Adipocyte (in vitro differentiated cells): Measurements from ENCODE around the gene CSRNP3.
"Not testable (repeated sequence)": the region's sequence is repeated elsewhere in the genome, so short reads cannot be mapped to it uniquely, and the experiment has no call there.

Experiments
- DNase-seq: peaks from one replicate; pipeline ENCODE4 v3.0.0-alpha.2; 2015; ENCODE audit warnings: low read depth
- H3K27me3 ChIP-seq: replicated peaks from 2 replicates; pipeline ENCODE4 v1.7.0; 2013; ENCODE audit warnings: mild to moderate bottlenecking, low read length, moderate library complexity; ENCODE audit not compliant: control insufficient read depth, insufficient read depth
- H3K36me3 ChIP-seq: 2 replicates; pipeline ENCODE4 v1.7.0; 2013; ENCODE audit warnings: low read length, mild to moderate bottlenecking, moderate library complexity; ENCODE audit not compliant: control insufficient read depth, insufficient read depth, severe bottlenecking
- H3K4me1 ChIP-seq: 2 replicates; pipeline ENCODE4 v1.7.0; 2013; ENCODE audit warnings: mild to moderate bottlenecking, low read length, moderate library complexity; ENCODE audit not compliant: control insufficient read depth, insufficient read depth
- H3K4me3 ChIP-seq: 2 replicates; pipeline ENCODE4 v1.7.0; 2013; ENCODE audit warnings: mild to moderate bottlenecking, low read length, moderate library complexity
- H3K9ac ChIP-seq: 2 replicates; pipeline ENCODE4 v1.7.0; 2013; ENCODE audit warnings: mild to moderate bottlenecking, low read length, moderate library complexity
- H3K9me3 ChIP-seq: 2 replicates; pipeline ENCODE4 v1.7.0; 2013; ENCODE audit warnings: mild to moderate bottlenecking, low read length, moderate library complexity; ENCODE audit not compliant: control insufficient read depth

The CSRNP3 gene

DNA sequence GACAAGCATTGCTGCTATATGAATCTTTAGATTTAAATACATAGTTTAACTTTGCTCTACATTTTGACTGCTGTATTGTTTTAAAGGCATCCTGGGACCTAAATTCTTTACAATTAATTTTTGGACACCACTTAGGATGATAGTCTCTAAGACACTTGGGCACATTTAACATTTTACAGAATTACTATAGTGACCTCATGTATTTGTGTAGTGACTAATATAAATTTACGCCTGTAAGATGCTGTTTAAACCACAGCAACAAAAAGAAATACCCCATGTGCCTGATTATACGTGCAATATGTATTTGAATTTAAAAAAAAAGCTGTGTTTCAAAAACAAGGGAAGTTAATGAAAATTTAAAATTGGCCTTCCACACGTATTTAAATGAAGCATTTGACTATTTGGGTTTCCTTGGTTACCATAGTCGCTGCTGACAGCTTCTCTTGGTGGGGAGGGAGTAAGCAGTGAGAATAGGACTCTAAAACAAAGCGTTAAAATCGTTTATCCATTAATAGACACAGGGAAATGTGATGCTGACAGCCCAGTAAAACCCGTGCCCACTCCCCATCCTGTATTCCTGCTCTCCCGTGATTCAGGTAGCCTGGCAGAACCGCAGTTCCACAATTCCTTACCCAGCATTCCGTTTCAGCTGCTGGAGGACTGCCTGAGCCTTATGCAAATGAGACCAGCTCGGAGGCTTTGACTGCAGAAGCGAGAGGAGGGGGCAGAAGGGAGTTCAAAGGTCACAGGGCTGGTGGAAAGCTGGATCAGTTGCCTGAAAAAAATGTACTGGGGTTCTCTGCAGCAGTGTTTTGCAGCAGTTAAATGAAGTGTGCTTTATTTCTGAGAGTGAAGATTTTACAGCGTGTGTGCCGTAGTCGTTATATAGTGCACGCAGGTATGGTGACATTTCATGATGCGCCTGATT lies 104.3 kb downstream of the CSRNP3 start:
- peak; percentile 15 for DNase-seq
- no peaks in the 10 kb centered on the region for H3K27me3 ChIP-seq

DNA sequence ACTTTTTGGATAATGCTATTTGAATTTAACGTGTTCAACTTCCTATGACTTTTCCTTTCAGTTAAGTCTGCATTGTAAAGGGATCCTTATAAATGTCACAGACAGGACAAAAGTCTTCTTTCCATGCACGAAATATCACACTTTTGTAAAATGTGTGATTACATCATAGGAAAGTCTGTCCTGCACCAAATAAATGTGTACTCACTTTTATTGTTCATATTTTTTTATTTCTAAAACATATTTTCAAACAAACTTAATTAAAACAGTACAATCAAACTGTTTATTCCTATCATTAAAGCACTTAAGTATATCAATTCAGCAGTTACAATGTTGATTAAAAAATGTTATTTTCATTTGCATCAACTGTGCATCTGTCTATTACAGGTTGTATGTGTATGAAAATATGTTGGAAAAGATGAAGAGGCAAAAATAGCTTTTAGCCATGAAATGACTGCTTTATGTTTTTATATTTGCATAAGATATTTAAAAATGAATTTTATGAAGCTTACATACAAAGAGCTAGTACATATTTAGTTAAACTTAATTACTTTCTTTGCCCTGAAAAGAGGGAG lies 105.6 kb downstream of the CSRNP3 start:
- Histone ChIP-seq H3K9me3 (no peaks in the 10 kb centered on the region), H3K9ac (no peak overlapping the region), H3K4me1 (peaks cover 6% of the 10 kb centered on the region), H3K27me3 (no peaks in the 10 kb centered on the region), H3K36me3 (no peaks in the 10 kb centered on the region), H3K4me3 (no peak overlapping the region)
- no peak for DNase-seq

More for the DNA sequence above, 104.3 kb downstream of the CSRNP3 start:
- Histone ChIP-seq H3K9ac (no peak overlapping the region), H3K4me3 (peak overlapping the region; percentile 67), H3K36me3 (no peaks in the 10 kb centered on the region), H3K9me3 (no peaks in the 10 kb centered on the region), H3K4me1 (peaks cover 6% of the 10 kb centered on the region)

DNA sequence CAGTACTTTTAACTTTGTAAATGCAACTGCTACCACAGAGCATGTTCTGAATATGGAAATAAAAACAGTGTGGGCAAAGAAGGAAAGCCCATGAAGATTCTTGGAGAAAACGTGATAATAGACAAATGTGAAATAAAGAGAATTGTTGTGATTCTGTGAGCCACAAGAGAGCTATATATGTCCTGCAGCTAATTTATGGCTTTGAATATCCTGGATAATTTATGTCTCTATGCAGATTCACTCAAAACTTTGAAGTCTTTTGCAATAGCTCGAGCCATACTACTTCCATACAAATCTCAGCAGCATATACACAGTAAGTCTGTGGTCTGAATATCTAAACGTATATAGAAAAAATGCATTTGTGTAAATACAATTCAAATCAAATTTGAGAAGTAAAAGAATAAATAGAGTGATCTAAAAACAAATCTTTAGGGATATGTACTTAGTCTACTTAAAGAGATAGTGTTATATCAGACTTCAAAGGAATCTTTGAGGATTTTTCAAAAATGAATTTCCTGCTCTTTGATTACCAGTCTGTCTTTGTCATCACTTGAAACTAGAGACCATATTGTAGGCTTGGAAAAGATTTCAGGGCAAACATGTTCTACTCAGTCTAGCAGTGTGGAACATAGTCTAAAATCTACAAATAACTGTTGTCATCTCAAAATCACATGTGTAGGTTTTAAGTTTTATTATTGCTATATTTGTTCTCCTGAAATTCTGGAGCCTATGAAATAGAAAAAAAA lies 107.1 kb downstream of the CSRNP3 start:
- Histone ChIP-seq H3K9ac (no peak overlapping the region), H3K27me3 (no peaks in the 10 kb centered on the region), H3K9me3 (no peaks in the 10 kb centered on the region), H3K4me3 (no peak overlapping the region), H3K4me1 (peaks cover 6% of the 10 kb centered on the region), H3K36me3 (no peaks in the 10 kb centered on the region)
- DNase-seq = no peak

DNA sequence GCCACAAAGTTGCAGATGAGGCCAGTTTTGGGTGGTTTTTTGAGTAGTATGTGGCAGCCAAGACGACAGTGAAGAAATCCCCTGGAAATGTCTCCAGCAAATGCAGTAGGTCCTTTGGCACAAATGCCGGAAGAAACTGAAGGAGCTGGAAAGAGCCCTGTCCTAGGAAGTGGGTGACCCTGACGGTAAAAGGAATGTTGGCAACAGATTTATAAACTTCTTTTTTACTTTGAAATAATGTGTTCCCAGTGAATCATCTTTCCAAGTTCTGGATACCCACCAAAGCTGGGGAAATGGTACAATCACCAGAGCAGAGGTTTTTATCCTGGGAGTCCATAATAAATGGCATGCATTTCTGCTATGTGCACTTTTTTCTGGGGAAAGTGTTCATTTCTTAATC lies 112.9 kb downstream of the CSRNP3 start:
- peak; percentile 31 for DNase-seq
- H3K4me1 ChIP-seq = peaks cover 15% of the 10 kb centered on the region
- no peak overlapping the region for H3K9ac ChIP-seq
- no peaks in the 10 kb centered on the region for H3K27me3 ChIP-seq
- no peaks in the 10 kb centered on the region for H3K9me3 ChIP-seq
- no peak overlapping the region for H3K4me3 ChIP-seq
- no peaks in the 10 kb centered on the region for H3K36me3 ChIP-seq

- H3K9ac ChIP-seq = no peak overlapping the region
- H3K4me3 ChIP-seq = no peak overlapping the region
- peaks cover 15% of the 10 kb centered on the region for H3K4me1 ChIP-seq
- H3K27me3 ChIP-seq = no peaks in the 10 kb centered on the region
- no peaks in the 10 kb centered on the region for H3K9me3 ChIP-seq
- H3K36me3 ChIP-seq = no peaks in the 10 kb centered on the region
- no peak for DNase-seq
These were observed 113.5 kb downstream of the CSRNP3 start for GRCh38 chr2:165582863-165583506.

DNA sequence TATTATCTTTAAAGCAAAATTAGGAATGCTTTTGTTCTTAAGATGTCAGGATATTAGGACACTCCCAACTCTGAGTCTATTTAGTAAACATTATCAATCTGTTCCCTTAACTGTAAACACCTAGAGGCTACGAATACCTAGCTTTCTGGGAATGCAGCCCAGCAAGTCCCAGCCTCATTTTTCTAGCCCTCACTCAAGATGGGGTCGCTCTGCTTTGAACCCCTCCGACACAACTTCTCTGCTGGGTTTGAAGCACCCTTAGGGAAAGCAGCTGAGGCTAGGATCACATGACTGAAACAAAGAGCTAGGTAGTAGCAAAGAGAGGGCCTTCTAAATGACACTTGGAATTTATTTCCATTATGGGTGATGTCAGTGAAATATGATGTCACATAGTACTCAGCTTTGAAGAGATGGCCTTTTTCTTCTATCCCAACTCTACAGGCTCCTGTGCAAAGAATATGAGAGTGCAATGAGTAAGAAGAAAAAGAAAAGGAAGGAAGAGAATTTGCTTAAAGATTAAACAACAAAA lies 114.7 kb downstream of the CSRNP3 start:
- no peaks in the 10 kb centered on the region for H3K9me3 ChIP-seq
- no peak overlapping the region for H3K9ac ChIP-seq
- no peak for DNase-seq
- no peaks in the 10 kb centered on the region for H3K27me3 ChIP-seq
- no peaks in the 10 kb centered on the region for H3K36me3 ChIP-seq
- peaks cover 15% of the 10 kb centered on the region for H3K4me1 ChIP-seq
- H3K4me3 ChIP-seq = no peak overlapping the region

DNA sequence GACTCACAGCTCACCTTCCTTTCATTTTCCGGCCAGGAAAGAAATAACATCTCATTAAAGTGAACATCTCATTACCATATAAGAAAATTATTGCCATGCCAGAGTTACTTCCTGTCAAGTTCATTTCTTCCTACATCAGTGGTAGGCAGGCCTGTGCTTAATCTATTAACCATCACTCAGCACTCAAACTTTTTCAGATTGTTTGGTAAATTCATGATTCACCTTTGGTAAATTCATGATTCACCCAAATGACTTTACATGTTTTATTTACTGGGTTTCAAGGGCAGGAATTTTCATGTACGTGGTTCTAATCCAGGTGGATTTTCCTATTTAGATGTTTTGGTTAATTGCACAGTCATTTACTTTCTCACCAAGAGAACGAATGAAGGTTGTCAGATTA lies 116.5 kb downstream of the CSRNP3 start:
- H3K4me3 ChIP-seq = no peak overlapping the region
- H3K36me3 ChIP-seq = no peaks in the 10 kb centered on the region
- H3K27me3 ChIP-seq = no peaks in the 10 kb centered on the region
- no peak overlapping the region for H3K9ac ChIP-seq
- H3K4me1 ChIP-seq = peaks cover 15% of the 10 kb centered on the region
- DNase-seq = no peak
- H3K9me3 ChIP-seq = no peaks in the 10 kb centered on the region

DNA sequence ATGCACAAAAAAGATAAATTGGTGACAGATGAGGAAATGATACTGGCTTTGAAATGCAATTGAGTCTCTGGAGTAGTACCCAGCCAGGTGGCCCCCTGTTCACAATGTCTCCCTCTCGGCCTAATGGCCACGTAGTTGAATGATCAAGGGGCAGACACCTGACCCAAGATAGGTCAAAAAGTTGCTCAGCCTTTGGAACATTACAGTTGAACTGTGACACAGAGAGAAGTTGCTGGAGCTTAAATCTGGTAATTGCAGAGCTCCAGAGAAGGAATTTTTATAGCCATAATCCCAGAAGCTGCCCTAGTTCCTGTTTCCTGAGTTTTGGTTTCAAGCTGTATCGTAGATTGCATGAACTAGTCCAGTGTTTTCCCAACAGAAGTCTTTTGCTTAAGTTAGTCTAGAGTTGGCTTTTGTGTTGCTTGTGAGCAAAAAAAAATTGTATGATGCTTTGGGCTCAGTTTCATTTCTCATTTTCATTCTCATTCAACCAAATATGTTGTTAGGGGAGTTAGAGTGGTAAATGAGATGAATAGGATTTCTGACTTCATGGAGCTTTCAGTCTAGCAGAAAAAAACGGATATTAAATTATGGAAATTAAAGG lies 117.9 kb downstream of the CSRNP3 start:
- no peaks in the 10 kb centered on the region for H3K27me3 ChIP-seq

GRCh38 chr2:165590999-165591398 lies 121.5 kb downstream of the CSRNP3 start:
- H3K4me3 ChIP-seq, H3K36me3 ChIP-seq, DNase-seq, H3K27me3 ChIP-seq, H3K9me3 ChIP-seq, H3K4me1 ChIP-seq, H3K9ac ChIP-seq: not testable (repeated sequence)

More for the DNA sequence above, 117.9 kb downstream of the CSRNP3 start:
- Histone ChIP-seq H3K4me1 (peaks cover 9% of the 10 kb centered on the region), H3K4me3 (no peak overlapping the region), H3K36me3 (no peaks in the 10 kb centered on the region), H3K9ac (no peak overlapping the region), H3K9me3 (no peaks in the 10 kb centered on the region)
- no peak for DNase-seq

DNA sequence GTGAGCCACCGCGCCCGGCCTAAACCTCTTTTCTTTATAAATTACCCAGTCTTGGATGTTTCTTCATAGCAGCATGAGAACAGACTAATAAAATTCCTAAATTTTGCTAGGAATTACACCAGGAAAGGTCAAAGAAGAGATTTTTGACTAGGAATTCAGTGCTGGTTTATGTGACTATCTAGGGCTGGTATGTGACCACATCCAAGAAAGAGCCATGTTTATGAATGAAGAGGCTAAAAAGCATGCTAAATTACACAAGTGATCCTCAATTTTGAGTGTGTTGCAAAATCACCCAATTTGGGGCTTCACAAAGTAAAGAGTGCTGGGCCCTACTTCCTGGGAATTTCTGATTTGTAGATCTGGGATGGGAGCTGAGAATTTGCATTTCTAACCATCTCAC lies 123.6 kb downstream of the CSRNP3 start:
- Histone ChIP-seq H3K9ac (no peak overlapping the region), H3K4me3 (no peak overlapping the region), H3K4me1 (peaks cover 3% of the 10 kb centered on the region), H3K9me3 (no peaks in the 10 kb centered on the region), H3K36me3 (no peaks in the 10 kb centered on the region), H3K27me3 (no peaks in the 10 kb centered on the region)
- DNase-seq = peak; percentile 40
